SK-N-SH treated with all-trans-retinoic acid at 6 μM for 48 hours (cell line): ENCODE data around the gene SPECC1L.
A peak's percentile ranks its signal among the peaks of the same experiment; 100 is the strongest.

Experiments used
- ATAC-seq: fragments of 200-7000 bp; cut with Tn5 transposase; 3 replicates; pipeline ENCODE4 v1.9.1; 2020; ENCODE audit warnings: mild to moderate bottlenecking, moderate library complexity
- CSDC2 ChIP-seq: fragments of 250-450 bp; sonication (Bioruptor Pico); IDR thresholded peaks from 2 replicates; pipeline ENCODE4 v1.5.0; 2020; ENCODE audit warnings: mild to moderate bottlenecking, moderate library complexity
- ESRRG ChIP-seq: fragments of 250-450 bp; sonication (Bioruptor Pico); IDR thresholded peaks from 2 replicates; pipeline ENCODE4 v1.6.1; 2021; ENCODE audit warnings: mild to moderate bottlenecking
- ISL1 ChIP-seq: fragments of 250-450 bp; sonication (Bioruptor Pico); IDR thresholded peaks from 2 replicates; pipeline ENCODE4 v2.1.2; 2022; ENCODE audit warnings: mild to moderate bottlenecking, moderate library complexity
- TOX ChIP-seq: fragments of 250-450 bp; sonication (Bioruptor Pico); IDR thresholded peaks from 2 replicates; pipeline ENCODE4 v1.8.0; 2021; ENCODE audit warnings: mild to moderate bottlenecking, moderate library complexity, borderline replicate concordance
- ZC3H10 ChIP-seq: fragments of 250-450 bp; sonication (Bioruptor Pico); IDR thresholded peaks from 2 replicates; pipeline ENCODE4 v1.5.1; 2021; ENCODE audit warnings: mild to moderate bottlenecking, moderate library complexity
- ZFP3 ChIP-seq: fragments of 250-450 bp; sonication (Bioruptor Pico); IDR thresholded peaks from 2 replicates; pipeline ENCODE4 v1.5.0; 2020; ENCODE audit warnings: mild to moderate bottlenecking, moderate library complexity
- ZNF565 ChIP-seq: fragments of 450-650 bp; formaldehyde crosslinking; conservative IDR thresholded peaks from 2 replicates; pipeline ENCODE4 v1.5.0; 2020; ENCODE audit warnings: low read depth, mild to moderate bottlenecking, moderate library complexity
- ZNF70 ChIP-seq: fragments of 450-650 bp; formaldehyde crosslinking; IDR thresholded peaks from 2 replicates; pipeline ENCODE4 v1.5.0; 2020; ENCODE audit warnings: mild to moderate bottlenecking, moderate library complexity
- TF ChIP-seq, protein P1 (sequence below): fragments of 250-450 bp; sonication (Bioruptor Pico); IDR thresholded peaks from 2 replicates; pipeline ENCODE4 v1.8.0; 2020; ENCODE audit warnings: mild to moderate bottlenecking, moderate library complexity, borderline replicate concordance
- TF ChIP-seq, protein P2 (sequence below): fragments of 250-450 bp; sonication (Bioruptor Pico); IDR thresholded peaks from 2 replicates; pipeline ENCODE4 v1.5.1; 2021; ENCODE audit warnings: mild to moderate bottlenecking, moderate library complexity
- TF ChIP-seq, protein P3 (sequence below): fragments of 250-450 bp; sonication (Bioruptor Pico); IDR thresholded peaks from 2 replicates; pipeline ENCODE4 v1.5.1; 2020; ENCODE audit warnings: low read depth, mild to moderate bottlenecking, moderate library complexity
- TF ChIP-seq, protein P4 (sequence below): fragments of 250-450 bp; sonication (Bioruptor Pico); IDR thresholded peaks from 2 replicates; pipeline ENCODE4 v1.5.0; 2020; ENCODE audit warnings: mild to moderate bottlenecking, moderate library complexity

The SPECC1L gene

DNA sequence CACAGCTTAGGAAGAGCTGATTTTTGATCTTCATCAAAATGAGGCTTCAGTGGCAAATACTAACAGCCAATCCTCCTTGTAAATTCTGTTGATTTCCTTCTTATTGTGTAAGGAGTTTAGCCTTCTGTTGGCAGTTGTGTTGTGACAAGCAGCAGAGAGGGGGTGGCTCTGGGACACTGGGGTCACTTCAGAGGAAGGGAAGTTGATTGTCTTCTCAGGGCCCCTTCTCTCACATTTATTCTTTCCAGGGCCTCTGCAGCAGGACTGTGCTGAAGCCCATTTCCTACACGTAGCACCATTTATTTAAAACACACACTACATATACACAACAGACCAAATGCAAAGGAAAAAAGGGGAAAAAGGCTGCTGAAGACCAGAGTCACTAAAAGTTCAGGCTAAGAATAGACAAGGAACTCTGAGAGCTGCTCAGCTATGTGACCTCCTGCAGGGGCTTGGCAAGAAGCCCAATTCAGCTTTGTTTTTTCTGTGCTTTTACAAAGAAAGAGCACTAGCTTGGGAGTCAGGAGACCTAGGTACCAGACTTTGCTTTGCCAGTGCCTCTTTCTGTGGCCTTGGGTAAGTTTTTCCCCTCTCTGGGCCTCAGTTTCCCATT is 196.2 kb downstream of the SPECC1L start:
- TF ChIP-seq CSDC2 (CRISPR knock-in tag) (no peak), TOX (CRISPR knock-in tag) (no peak), ZNF70 (CRISPR knock-in tag) (no peak), ZNF565 (CRISPR knock-in tag) (no peak), ISL1 (no peak), ZFP3 (no peak), ESRRG (CRISPR knock-in tag) (no peak), ZC3H10 (CRISPR knock-in tag) (no peak)
- TF ChIP-seq, protein P1, sequence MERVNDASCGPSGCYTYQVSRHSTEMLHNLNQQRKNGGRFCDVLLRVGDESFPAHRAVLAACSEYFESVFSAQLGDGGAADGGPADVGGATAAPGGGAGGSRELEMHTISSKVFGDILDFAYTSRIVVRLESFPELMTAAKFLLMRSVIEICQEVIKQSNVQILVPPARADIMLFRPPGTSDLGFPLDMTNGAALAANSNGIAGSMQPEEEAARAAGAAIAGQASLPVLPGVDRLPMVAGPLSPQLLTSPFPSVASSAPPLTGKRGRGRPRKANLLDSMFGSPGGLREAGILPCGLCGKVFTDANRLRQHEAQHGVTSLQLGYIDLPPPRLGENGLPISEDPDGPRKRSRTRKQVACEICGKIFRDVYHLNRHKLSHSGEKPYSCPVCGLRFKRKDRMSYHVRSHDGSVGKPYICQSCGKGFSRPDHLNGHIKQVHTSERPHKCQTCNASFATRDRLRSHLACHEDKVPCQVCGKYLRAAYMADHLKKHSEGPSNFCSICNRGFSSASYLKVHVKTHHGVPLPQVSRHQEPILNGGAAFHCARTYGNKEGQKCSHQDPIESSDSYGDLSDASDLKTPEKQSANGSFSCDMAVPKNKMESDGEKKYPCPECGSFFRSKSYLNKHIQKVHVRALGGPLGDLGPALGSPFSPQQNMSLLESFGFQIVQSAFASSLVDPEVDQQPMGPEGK (CRISPR knock-in tag), result no peak
- TF ChIP-seq, protein P2, sequence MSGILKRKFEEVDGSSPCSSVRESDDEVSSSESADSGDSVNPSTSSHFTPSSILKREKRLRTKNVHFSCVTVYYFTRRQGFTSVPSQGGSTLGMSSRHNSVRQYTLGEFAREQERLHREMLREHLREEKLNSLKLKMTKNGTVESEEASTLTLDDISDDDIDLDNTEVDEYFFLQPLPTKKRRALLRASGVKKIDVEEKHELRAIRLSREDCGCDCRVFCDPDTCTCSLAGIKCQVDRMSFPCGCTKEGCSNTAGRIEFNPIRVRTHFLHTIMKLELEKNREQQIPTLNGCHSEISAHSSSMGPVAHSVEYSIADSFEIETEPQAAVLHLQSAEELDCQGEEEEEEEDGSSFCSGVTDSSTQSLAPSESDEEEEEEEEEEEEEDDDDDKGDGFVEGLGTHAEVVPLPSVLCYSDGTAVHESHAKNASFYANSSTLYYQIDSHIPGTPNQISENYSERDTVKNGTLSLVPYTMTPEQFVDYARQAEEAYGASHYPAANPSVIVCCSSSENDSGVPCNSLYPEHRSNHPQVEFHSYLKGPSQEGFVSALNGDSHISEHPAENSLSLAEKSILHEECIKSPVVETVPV (CRISPR knock-in tag), result no peak
- TF ChIP-seq, protein P3, sequence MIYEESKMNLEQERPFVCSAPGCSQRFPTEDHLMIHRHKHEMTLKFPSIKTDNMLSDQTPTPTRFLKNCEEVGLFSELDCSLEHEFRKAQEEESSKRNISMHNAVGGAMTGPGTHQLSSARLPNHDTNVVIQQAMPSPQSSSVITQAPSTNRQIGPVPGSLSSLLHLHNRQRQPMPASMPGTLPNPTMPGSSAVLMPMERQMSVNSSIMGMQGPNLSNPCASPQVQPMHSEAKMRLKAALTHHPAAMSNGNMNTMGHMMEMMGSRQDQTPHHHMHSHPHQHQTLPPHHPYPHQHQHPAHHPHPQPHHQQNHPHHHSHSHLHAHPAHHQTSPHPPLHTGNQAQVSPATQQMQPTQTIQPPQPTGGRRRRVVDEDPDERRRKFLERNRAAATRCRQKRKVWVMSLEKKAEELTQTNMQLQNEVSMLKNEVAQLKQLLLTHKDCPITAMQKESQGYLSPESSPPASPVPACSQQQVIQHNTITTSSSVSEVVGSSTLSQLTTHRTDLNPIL (CRISPR knock-in tag), result no peak
- TF ChIP-seq, protein P4, sequence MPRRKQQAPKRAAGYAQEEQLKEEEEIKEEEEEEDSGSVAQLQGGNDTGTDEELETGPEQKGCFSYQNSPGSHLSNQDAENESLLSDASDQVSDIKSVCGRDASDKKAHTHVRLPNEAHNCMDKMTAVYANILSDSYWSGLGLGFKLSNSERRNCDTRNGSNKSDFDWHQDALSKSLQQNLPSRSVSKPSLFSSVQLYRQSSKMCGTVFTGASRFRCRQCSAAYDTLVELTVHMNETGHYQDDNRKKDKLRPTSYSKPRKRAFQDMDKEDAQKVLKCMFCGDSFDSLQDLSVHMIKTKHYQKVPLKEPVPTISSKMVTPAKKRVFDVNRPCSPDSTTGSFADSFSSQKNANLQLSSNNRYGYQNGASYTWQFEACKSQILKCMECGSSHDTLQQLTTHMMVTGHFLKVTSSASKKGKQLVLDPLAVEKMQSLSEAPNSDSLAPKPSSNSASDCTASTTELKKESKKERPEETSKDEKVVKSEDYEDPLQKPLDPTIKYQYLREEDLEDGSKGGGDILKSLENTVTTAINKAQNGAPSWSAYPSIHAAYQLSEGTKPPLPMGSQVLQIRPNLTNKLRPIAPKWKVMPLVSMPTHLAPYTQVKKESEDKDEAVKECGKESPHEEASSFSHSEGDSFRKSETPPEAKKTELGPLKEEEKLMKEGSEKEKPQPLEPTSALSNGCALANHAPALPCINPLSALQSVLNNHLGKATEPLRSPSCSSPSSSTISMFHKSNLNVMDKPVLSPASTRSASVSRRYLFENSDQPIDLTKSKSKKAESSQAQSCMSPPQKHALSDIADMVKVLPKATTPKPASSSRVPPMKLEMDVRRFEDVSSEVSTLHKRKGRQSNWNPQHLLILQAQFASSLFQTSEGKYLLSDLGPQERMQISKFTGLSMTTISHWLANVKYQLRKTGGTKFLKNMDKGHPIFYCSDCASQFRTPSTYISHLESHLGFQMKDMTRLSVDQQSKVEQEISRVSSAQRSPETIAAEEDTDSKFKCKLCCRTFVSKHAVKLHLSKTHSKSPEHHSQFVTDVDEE (CRISPR knock-in tag), result no peak
- ATAC-seq, result peak; percentile 87

DNA sequence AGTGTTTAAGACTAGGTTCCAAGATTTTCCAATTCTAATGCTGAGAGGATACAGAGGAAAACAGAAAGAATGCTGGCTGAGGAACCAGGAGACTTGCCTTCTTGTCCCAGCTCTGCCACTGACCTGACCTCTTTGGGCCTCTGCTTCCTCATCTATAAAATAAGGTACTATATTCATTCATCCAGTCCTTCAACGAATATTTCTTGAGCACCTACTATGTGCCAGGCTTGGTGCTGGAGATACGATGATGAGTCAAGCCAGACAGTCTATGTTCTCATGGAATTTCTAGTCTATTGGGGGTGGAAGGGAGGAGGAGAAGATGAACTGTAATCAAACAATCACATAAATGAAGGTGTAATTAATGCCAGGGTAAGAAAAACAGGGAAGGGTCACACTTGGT is 196.7 kb downstream of the SPECC1L start:
- peak; percentile 57 for ATAC-seq
- TF ChIP-seq ESRRG (CRISPR knock-in tag) (no peak), TOX (CRISPR knock-in tag) (no peak)
